Breast epithelium (tissue), 3 donors: ENCODE data around the gene PCGF2.

Experiments
- POLR2A ChIP-seq: fragments of 450-650 bp; IDR thresholded peaks from one replicate; pipeline ENCODE4 v1.6.1; 2016; ENCODE audit warnings: antibody characterized with exemption, mild to moderate bottlenecking, moderate library complexity
- TF ChIP-seq, protein P1 (sequence below), 3 donors: fragments of 450-650 bp; IDR thresholded peaks; one replicate each; pipeline ENCODE4 v1.5.1; 2016 to 2017; ENCODE audit warnings: antibody characterized with exemption in 3 of 3, mild to moderate bottlenecking in 3 of 3, moderate library complexity in 3 of 3

DNA sequence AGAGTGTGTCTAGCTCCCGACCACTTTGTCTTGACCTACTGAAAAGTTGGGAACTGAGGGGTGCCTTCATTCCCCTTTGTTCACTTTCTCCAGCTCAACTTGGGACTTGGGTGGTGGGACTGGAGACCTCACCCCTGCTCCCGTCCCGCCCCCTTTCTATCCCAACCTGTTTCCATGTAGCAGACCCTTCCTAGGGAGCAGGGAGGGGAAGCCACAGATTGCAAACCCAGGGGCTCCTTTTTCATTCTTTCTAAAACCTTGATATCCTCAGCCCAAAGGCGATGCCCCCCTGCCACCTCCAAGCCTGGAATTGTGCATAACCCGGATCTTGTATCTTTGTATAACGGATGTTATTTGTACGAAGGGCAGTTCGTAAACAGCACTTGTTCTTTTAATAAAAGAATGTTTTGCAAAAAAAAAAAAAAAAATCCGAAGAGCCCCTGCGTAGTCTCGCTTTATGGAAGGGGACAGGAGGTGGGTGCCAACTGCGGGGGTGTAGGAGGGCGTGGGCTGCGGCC is 18.7 kb downstream of the PCGF2 start:
- TF ChIP-seq, protein P1, sequence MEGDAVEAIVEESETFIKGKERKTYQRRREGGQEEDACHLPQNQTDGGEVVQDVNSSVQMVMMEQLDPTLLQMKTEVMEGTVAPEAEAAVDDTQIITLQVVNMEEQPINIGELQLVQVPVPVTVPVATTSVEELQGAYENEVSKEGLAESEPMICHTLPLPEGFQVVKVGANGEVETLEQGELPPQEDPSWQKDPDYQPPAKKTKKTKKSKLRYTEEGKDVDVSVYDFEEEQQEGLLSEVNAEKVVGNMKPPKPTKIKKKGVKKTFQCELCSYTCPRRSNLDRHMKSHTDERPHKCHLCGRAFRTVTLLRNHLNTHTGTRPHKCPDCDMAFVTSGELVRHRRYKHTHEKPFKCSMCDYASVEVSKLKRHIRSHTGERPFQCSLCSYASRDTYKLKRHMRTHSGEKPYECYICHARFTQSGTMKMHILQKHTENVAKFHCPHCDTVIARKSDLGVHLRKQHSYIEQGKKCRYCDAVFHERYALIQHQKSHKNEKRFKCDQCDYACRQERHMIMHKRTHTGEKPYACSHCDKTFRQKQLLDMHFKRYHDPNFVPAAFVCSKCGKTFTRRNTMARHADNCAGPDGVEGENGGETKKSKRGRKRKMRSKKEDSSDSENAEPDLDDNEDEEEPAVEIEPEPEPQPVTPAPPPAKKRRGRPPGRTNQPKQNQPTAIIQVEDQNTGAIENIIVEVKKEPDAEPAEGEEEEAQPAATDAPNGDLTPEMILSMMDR (IDR thresholded peaks at IDR 0.05) = no peak
- no peak for TF ChIP-seq POLR2A
